H1 (cell line): Measurements from ENCODE around the gene RIMBP2. TPM values are rescaled to one million over a fixed set of nuclear protein-coding genes. Genes with fewer than 3 reads are reported as not detected.

Source experiments
- ASH2L ChIP-seq: fragments of 200-600, 300-600 bp; sonication (generic); IDR thresholded peaks from one replicate; pipeline ENCODE4 v1.7.1; 2017; ENCODE audit warnings: low read length
- GTF2F1 ChIP-seq: IDR thresholded peaks from 2 replicates; pipeline ENCODE4 v1.6.1; 2012; ENCODE audit warnings: low read depth, low read length, improper control_type of control experiment, borderline replicate concordance
- SP4 ChIP-seq: IDR thresholded peaks from 2 replicates; pipeline ENCODE4 v1.6.1; 2012; ENCODE audit warnings: low read length, inconsistent platforms
- USF2 ChIP-seq: IDR thresholded peaks from 2 replicates; pipeline ENCODE4 v1.6.1; 2011; ENCODE audit warnings: low read length, improper control_type of control experiment
- polyA plus RNA-seq, 7 experiments: library from polyadenylated mRNA; depleted of rRNA in 3 of 7; stranded (reverse) in 5 of 7; unstranded in 2 of 7; fragments of >200 nt in 5 of 7; fragments of 200-250 nt in 2 of 7; gene quantifications; 1 replicate in 5 of 7; 2 replicates in 1 of 7; 4 replicates in 1 of 7; pipeline versions ENCODE4 v1.2.1 to v1.2.3, GENCODE V29; 2011 to 2013; ENCODE audit warnings: missing spikeins in 2 of 7, mixed read lengths in 2 of 7
- total RNA-seq: library from RNA; stranded (reverse); fragmentation: NEBNext Ultra II Directional; extraction: Animal tissue kit (Norgen Biotek cat#: 25700); gene quantifications from 2 replicates; pipeline ENCODE4 v1.2.1, GENCODE V29; 2021

The RIMBP2 gene
- total and polyA plus RNA-seq, 2 of the 8 experiments (the other 6 are each of a cell fraction or from before 2014, with no cell fraction given) = 0.18 to 0.65 TPM

- TF ChIP-seq USF2 = no peak
- TF ChIP-seq GTF2F1 = no peak
- TF ChIP-seq SP4 = no peak
- TF ChIP-seq ASH2L = no peak
- TF ChIP-seq, all 59 proteins: peak for 0
Observed at GRCh38 chr12:130627175-130627574, 88.9 kb downstream of the RIMBP2 start (continued).
